GM13976 (cell line): ENCODE results near the gene SLC9A5.
A peak's percentile ranks its signal among the peaks of the same experiment; 100 is the strongest.

Experiments
- DNase-seq: peaks from one replicate; pipeline ENCODE4 v3.0.0; 2012; ENCODE audit warnings: low spot score
- CTCF ChIP-seq: IDR thresholded peaks from 2 replicates; pipeline ENCODE4 v1.5.1; 2012; ENCODE audit warnings: borderline replicate concordance, mild to moderate bottlenecking; ENCODE audit not compliant: insufficient read depth; ENCODE audit errors: extremely low read depth, missing control alignments, control extremely low read depth
- in situ Hi-C: fragments of 300-500 bp; cut with MboI; formaldehyde crosslinking; loops from one replicate; pipeline ENCODE4 v1.12.0; 2022; ENCODE audit warnings: low sequenced_read_pairs, mixed read lengths, inconsistent platforms; ENCODE audit not compliant: unreplicated experiment

The SLC9A5 gene

DNA sequence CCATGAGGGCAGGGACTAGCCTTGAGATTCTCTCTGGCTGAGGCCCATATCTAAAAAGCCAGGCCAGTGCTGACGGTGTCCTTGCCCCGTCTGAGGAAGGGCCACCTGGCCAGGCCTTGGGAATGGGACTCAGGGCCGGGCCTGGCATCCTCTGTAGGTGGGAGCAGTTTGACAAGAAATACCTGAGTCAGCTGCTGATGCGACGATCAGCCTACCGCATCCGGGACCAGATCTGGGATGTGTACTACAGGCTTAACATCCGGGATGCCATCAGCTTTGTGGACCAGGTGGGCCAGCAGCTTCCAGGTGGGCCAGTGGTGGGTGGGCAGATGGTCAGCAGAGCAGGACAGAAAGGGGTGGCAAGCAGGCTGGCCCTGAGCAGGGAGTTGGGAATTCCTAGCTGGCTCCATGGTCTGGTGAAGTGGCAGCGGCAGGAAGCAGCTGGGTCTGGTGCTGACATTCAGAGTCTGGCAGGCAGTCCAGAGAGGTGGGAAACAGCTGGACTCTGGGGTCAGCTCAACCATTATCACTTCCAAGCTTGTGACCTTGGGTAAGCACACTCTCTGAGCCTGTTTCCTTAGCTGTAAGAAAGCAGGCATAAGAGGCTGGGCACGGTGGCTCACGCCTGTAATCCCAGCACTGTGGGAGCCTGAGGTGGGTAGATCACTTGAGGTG is 9.5 kb downstream of the SLC9A5 start:
- no peak for TF ChIP-seq CTCF
- in situ Hi-C loops, result loop anchor here (25.0 kb wide), 1 partner anchor 154 kb away; the partner anchor contains the start of gene ZDHHC1
- DNase-seq, result no peak

- in situ Hi-C loops, result loop anchor here (25.0 kb wide), 1 partner anchor 153 kb away; the partner anchor contains the start of gene ZDHHC1
- DNase-seq, result no peak
- TF ChIP-seq CTCF, result no peak
Measured at GRCh38 chr16:67259705-67260104, 10.9 kb downstream of the SLC9A5 start.

- peak; percentile 79 for DNase-seq
- TF ChIP-seq CTCF, result peak; percentile 56
Measured at GRCh38 chr16:67260426-67261063, 11.8 kb downstream of the SLC9A5 start.

DNA sequence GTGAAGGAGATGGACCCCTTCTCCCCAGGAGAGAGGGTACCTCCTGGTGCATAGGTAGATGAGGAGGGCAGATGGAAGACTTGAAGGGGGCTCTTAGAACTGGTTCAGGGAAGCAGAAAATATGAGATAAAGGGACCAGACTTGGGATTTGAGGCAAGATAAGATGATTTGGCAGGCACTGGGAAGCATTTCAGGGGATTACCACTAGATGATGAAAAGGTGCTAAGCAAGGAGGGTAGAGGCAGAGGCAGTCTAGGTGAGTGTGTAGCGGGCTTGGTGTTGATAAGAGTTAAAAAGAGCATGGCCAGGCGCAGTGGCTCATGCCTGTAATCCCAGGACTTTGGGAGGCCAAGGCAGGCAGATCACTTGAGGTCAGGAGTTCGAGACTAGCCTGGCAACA is 14.4 kb downstream of the SLC9A5 start:
- in situ Hi-C loops, result loop anchor here (25.0 kb wide), 1 partner anchor 149 kb away; the partner anchor contains the start of gene ZDHHC1
- no peak for DNase-seq
- TF ChIP-seq CTCF, result no peak

More at GRCh38 chr16:67260426-67261063, 11.8 kb downstream of the SLC9A5 start:
- in situ Hi-C loops, result loop anchor here (25.0 kb wide), 1 partner anchor 152 kb away; the partner anchor contains the start of gene ZDHHC1

- in situ Hi-C loops, result loop anchor here (25.0 kb wide), 1 partner anchor 148 kb away; the partner anchor contains the start of gene ZDHHC1
- no peak for TF ChIP-seq CTCF
- no peak for DNase-seq
Measured at GRCh38 chr16:67264277-67264676, 15.5 kb downstream of the SLC9A5 start.

- DNase-seq, result no peak
- no peak for TF ChIP-seq CTCF
- in situ Hi-C loops, result loop anchor here (25.0 kb wide), 1 partner anchor 147 kb away; the partner anchor contains the start of gene ZDHHC1
Measured at GRCh38 chr16:67264866-67265265, 16.1 kb downstream of the SLC9A5 start.
